Activated T-cell treated with anti-CD3 and anti-CD28 coated beads for 4 hours (primary cell): Measurements from ENCODE around the gene ITGBL1.

ENCODE experiments used
- DNase-seq: peaks from one replicate; pipeline ENCODE4 v3.0.0-alpha.2; 2020

Gene ITGBL1, protein sequence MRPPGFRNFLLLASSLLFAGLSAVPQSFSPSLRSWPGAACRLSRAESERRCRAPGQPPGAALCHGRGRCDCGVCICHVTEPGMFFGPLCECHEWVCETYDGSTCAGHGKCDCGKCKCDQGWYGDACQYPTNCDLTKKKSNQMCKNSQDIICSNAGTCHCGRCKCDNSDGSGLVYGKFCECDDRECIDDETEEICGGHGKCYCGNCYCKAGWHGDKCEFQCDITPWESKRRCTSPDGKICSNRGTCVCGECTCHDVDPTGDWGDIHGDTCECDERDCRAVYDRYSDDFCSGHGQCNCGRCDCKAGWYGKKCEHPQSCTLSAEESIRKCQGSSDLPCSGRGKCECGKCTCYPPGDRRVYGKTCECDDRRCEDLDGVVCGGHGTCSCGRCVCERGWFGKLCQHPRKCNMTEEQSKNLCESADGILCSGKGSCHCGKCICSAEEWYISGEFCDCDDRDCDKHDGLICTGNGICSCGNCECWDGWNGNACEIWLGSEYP

DNA sequence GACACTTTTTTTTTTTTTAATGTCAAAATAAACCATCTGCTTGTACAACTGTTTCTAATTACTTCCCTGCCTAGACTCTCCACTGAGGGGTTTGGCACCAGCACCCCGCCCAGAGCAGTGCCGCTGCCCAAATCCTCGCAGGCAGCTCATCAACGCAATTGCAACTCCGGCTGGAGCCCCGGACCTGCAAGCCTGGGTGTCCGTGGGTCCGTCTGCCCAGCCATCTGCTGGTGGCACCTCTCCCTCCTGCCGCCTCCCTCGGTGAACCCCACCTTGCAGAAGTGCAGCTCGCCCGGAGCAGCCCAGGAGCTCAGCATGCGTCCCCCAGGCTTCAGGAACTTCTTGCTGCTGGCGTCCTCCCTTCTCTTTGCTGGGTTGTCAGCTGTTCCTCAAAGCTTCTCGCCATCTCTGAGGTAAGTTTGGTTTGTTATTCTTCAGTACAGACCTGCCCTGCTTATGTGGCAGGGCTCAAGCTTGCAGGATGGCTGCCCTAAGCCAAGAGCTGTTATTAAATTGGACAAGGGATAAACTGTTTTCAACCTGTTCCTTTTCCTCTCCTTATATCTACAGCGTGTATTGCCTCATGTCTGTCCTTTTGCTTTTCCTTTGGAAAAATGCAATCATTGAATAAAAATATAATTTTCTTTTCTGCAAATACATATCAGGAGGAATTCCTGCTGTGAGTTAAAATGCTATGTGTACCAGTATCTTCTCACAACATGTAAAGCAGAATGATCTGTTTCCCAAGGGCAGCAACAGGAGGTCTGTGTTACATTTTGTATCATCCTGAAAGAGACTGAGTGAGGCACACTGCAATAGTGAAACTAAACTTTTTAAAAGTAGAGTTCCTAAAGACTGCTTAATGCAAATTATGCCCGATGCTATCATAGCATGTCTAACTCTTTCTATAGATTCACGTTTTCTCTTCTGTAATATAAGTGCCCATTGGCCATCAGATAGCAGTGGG lies at the start of gene ITGBL1:
TSS of gene ITGBL1 (plus strand) at position 157 of the 967 bp plus-strand sequence. CDS start at position 316, 159 bp downstream.
- no peak for DNase-seq

DNA sequence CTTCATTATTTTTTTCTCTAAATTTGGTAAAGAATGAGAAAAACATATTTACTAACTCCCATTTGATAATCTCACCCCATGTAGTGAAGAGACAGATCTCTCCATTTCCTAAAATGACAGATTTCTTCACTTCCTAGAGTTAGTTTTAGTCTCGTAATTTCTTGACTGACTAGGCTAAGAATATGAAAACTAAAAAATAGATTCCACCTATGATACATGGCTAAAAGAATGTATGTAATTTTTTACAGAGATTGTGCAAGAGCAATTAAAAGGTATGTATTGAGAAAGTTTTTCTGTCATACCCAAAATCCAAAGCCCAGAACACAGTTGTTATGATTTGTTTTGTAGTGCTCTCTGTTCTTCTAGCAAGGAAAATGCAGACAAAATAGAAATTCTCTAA lies 45.7 kb upstream of the ITGBL1 start:
- DNase-seq = no peak

GRCh38 chr13:101408154-101408553 lies 44.3 kb upstream of the ITGBL1 start:
- DNase-seq = no peak

DNA sequence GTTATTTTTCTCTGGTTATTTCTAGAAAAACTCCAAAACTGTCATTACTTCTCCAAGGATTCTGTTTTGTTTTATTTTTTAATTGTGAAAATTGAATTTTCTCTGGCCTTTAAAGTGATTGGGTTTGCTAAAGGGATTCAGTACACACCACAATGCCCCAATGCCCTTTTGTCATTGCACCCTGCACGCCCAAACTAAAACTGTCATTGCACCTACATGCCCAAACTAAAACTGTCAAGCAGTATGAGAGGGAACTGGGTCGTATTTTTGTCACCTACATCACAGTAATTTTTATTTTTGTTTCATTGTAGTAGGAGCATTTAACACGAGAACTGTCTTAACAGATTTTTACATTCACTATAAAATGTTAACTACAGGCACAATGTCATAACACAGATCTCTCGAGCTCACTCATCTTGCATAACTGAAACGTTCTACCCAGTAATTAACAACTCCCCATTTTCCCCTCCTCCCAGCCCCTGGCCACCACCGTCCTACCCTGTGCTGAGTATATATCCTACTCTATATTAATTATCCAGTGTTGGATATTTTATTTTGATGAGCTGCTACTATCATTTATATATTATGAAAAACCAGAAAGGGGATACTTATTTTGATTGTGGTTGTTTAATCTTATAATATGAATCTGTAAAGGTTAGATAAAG lies 43.4 kb upstream of the ITGBL1 start:
- no peak for DNase-seq

DNA sequence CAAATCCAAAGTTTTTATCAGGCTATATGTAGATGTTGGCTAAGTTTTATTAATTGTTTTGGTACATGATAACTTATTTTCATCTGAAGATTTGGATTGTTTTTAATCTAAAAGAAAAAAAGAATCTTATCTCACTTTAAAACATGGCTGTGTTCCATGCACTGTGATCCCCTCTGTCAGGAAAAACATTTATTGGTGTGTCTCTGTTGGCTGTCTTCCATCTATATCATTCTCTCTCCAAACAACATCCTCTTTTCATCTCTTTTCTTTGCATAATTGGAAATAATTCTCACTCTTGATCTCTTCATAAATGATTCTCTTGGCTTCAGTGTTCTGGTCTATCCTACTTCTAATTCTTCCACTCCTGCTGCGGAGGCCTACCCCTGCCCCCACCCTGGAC lies 40.4 kb upstream of the ITGBL1 start:
- no peak for DNase-seq

GRCh38 chr13:101415358-101416174 lies 36.9 kb upstream of the ITGBL1 start:
- no peak for DNase-seq

- DNase-seq = no peak
Measured at GRCh38 chr13:101416181-101417042, 36.1 kb upstream of the ITGBL1 start, which contains the start of gene NALCN. Gene NALCN (minus strand): TSS chr13:101416508. CDS start chr13:101399126, 17,382 bp downstream.

GRCh38 chr13:101417043-101417406 lies 35.5 kb upstream of the ITGBL1 start:
- no peak for DNase-seq

GRCh38 chr13:101417501-101417900 lies 35.0 kb upstream of the ITGBL1 start:
- no peak for DNase-seq

GRCh38 chr13:101423872-101424271 lies 28.6 kb upstream of the ITGBL1 start:
- no peak for DNase-seq

GRCh38 chr13:101424381-101425155 lies 27.9 kb upstream of the ITGBL1 start:
- DNase-seq = no peak

GRCh38 chr13:101425156-101425471 lies 27.4 kb upstream of the ITGBL1 start:
- DNase-seq = no peak

- DNase-seq = no peak
Measured at GRCh38 chr13:101425623-101426022, 26.9 kb upstream of the ITGBL1 start.

DNA sequence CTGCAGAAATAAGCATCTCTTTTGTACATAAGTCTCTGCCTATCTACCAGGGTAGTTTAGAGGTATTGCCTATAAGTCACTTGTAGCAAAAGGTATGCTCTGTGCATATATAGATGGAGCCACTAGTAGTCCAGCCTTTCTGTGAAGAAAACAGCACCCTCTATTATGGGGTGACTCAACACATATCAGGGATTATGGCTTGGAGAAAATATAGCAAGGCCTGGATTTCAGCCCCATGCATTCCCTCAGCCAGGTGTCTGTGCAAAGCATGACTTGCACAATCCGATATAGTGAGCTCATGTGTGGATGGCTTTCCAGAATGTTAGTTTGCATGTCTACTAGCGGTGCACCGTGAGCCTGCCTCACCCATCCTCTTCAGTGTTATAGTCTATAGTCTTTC lies 22.7 kb upstream of the ITGBL1 start:
- no peak for DNase-seq

GRCh38 chr13:101433895-101434294 lies 18.6 kb upstream of the ITGBL1 start:
- DNase-seq = no peak

GRCh38 chr13:101434486-101434885 lies 18.0 kb upstream of the ITGBL1 start:
- no peak for DNase-seq

GRCh38 chr13:101447852-101448251 lies 4.6 kb upstream of the ITGBL1 start:
- DNase-seq = no peak

- no peak for DNase-seq
Measured at GRCh38 chr13:101449790-101450748, 2.4 kb upstream of the ITGBL1 start.

DNA sequence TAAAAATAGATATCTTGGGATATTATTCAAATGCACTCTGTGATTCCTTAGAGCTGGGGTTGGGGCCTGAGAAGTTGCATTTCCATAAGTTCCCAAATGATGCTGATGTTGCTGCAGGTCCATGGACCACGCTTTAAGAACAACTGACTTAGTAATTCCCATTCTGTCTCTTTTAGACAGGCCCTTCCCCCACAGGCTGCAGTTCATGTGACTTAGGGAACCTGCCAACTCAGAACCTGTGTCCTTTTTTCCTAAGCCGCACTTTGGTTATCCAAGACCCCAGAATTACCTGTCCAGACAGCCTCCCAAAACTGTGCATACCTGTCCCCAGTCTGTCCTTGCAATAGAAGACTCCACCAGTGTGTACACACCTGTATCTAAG lies 1.7 kb upstream of the ITGBL1 start:
- DNase-seq = no peak
